HUDEP-2 (cell line): Measurements from ENCODE around the gene SAMD14.

Source experiments
- DNase-seq, 76 experiments: peaks; one replicate each; lab custom pipeline; 2025; ENCODE audit not compliant: unreplicated experiment in 76 of 76; lab: John Stamatoyannopoulos, UW

SAMD14 gene

DNA sequence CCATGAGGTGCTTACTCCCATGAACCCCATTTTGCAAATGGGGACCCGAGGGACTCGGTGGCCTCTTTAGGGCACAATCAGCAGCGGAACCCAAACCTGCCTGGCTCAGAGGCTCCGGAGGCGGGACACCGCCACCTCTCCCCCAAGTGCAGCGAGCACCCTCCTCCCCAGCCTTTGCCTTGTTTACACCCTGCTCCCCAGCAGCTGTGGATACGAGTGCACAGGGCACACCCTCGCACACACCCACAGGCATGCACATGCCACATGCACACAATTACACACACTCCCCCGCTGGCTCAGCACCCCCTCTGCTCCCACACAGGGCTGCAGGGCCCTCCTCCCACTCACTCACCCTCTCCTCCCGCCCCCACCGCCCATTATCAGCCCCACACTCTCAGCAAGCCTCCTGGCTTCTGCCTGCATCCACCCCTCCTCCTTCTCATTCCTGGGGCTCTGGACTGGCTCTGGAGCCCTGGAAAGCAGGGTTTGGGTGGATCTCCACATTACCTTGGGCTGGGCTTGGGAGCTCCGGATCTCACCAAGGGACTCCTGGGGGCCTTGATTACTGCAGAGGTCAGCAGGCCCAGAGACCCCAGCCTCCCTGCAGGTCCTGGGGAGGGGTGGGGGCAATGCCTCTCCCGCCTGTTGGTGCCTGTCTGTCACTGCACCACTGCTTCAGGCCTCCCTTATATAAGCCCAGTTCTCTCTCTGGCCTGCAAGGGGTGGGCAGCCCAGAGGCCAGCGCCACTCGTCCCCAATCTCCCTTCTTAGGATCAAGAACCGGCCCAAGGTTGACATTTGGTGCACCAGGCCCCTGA, 28.4 kb downstream of the SAMD14 start:
- DNase-seq = peak in 68 of 76 experiments; percentile 17 to 90 (median 63)

DNA sequence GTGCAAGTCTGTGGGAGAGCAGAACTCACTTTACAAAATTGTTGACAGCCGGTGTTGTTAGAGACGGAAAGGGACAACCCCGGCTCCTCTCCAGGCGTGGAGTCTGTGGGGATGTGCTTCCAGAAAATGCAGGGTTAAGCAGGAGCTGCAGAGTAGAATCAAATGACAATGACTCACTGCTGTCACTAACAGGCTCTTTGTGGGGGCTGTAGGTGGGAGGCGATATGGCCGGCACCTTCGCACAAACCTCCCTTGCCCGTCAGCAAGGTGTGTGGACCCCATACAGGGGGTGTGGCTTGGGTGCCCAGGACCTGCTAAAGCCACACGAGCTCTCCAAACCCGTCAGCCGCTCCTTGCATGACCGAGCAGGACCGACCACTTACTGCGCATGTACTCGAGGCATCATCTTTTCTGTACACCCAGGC, 29.0 kb downstream of the SAMD14 start:
- peak in 1 of 76 experiments; percentile 17 for DNase-seq

DNA sequence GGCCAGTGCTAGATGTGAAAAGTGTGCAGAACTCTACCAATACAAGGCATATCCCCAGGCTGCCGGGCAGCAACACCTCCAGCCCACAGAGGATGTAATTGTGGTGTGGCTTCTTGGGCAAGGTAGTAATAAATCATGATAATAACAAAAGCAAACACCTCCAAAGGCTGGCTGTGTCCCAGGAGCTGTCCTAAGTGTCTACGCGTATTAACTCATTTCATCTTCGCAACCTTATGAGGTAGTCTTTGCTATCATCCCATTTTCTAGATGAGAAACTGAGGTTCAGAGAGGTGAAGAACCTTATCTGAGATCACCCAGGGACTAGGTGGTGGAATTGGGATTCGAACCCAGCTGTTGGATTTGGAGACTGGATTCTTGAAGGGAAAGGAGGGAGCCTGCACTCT, 29.5 kb downstream of the SAMD14 start:
- DNase-seq = no peak

DNA sequence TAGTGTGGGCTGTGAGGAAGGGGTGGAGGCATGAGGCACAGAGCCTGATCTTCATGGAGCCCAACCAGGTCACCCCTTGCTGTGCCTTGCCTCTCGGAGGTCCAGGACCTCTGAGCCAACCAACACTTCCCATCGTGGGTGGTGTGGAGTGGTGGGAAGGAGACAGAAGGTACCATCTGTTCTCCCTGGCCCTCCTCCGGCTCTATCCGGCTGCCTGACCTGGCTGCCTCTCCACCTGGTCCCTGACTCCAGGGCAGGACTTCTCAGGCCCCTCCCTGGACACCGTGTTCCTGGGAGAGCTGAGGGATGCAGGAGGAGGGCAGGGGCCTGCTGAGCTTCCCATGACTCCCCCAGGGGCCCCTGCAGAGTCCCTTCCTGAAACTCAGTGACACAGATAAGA, 31.0 kb downstream of the SAMD14 start:
- no peak for DNase-seq

DNA sequence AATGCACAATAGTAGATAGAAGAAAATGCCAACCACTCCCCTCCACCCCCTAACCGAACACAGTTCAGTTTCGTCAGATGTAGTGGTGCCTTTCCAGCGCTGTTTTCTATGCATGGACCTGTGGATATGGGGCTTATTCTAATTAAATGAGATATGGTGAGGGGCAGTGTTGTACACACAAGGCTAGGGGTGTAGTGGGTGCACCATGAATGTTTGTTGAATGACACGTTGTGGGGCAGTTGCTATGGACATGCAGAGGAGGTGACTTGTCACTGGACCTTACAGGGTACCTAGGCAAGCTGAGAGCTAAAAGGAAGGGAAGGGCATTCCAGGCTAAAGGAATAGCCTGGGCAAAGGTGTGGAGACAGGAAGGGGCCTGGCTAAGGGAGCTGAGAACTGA, 31.4 kb downstream of the SAMD14 start:
- no peak for DNase-seq

DNA sequence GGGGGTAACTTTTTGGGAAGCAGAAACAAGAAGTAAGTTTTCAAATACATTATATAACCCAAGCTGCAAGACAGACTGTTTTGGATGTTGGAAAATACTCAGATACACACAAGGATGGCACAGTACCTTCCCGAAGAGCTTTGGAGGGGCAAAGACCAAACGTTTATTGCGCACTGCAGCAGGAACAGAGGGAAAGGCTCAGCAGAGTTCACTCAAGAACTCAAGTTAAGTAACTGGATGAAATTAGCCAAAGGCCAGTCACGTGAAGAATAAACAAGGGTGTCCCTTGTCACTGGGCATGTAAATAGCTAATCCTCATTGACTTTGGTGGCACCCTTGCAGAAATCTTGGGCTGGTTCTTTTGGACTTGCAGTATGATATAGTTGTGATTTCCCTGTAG, 32.0 kb downstream of the SAMD14 start:
- no peak for DNase-seq

DNA sequence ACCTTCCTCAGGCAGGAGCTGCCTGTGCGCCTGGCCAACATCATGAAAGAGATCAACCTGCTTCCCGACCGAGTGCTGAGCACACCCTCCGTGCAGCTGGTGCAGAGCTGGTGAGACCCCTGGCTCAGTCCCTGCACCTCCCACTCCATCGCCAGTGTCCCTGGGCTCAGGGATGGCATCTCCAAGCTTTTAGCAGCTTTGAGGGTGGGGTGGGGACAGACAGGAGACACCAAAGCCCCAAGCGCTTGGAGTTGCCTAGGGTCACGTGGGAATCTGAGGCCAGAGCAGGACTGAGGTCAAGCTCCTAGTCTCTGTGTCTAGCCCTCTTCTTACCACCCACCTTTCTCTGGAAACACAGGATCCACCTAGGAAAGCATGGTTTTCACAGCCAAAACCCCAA, 32.5 kb downstream of the SAMD14 start:
- no peak for DNase-seq

DNA sequence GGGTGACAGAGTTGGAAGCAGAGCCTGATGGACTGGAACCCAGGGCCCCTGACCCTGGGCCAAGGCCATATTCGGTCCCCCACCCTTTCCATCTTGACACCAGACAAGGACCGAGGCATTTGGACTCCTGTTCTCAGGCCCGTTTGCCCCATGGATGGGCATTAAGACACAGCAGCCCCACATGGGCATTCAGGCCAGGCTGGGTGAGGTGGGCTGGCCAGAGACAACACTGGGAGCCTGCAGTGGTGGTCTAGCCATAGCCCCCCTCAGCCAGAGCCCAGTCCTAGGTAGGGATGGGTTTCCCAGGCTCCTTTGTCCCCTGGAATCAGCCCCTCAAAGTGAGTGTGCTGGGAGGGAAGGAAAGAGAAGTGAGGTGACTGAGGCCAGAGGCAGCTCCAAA, 33.2 kb downstream of the SAMD14 start:
- no peak for DNase-seq

DNA sequence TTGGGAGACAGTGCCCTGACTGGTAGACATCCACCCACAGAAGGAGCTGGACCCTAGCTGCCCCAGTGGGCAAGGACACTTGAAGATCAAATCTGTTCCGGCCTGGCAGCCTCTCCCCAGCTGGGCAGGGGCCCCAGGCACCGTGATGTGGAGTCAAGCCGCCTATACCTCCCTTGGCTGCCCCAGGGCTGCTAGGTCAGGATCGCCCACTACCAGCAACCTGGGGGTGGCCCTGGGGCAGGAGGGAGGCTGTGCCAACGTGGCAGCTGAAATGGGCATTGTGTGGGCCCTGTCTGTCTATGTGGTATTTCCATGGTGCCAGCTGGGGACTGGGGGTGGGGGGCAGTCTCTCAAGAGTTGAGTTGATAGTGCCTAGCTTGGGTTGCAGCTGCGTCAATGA, 33.9 kb downstream of the SAMD14 start:
- no peak for DNase-seq

DNA sequence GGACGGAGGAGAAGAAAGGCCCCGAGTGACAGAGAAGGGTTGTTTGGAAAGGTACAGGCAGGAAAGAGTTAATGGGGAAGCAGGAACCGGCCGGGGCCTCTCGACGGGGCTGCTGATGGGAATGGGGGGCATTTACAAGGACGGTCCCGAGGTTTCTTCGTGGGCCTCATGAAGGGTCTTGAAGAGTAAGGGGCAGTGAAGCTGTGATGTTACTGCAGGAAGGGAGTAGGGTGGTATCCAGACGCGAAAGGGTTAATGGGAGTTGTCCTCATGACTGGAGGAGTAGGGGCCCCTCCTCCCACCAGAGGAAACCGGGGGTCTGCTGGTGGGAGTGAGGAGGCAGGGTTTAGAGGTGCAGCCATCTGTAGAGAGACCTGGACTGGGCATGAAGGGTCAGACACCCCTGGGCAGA, 34.3 kb downstream of the SAMD14 start:
- no peak for DNase-seq

DNA sequence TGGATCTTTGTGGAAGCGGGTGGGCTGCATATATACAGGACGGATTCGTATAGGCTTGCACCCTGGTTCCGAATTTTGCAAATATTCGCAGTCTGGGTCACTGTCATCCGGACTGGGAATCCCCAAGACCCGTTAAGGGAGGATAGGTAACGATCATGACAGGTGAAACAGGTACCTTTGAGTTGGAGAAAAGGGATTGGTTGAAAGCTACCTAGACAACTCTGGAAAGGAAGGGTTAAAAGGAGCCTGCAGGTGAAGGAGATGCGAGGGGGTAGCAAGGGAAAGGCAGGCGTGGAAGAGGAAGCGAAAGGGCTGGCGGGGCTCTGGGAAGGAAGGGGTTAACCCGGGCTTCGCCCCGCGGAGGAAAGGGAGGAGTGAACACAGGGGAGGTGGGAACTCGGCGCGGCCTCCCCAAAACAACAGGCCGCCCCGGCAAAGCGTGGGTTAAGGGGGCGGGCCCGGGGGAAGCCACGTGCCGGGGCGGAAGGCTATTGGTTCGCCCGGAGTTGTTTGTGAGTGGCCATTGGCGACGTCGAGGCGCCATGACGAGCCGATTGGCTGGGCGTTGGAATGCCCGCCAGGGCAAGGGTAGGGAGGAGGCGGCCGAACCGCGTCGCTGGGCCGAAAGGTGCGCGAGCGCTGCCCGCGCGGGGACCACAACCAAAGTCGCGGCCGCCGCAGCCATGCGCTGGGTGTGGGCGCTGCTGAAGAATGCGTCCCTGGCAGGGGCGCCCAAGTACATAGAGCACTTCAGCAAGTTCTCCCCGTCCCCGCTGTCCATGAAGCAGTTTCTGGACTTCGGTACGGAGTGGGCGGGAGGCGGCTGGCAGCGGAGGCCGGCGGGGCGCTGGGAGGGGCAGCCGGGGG, 35.0 kb downstream of the SAMD14 start, which contains the start of gene PDK2:
Gene PDK2 (plus strand): TSS at position 599 of the 867 bp plus-strand sequence. CDS start 85 bp downstream, at position 684.
- DNase-seq = peak in 70 of 76 experiments; percentile 5 to 96 (median 85)

DNA sequence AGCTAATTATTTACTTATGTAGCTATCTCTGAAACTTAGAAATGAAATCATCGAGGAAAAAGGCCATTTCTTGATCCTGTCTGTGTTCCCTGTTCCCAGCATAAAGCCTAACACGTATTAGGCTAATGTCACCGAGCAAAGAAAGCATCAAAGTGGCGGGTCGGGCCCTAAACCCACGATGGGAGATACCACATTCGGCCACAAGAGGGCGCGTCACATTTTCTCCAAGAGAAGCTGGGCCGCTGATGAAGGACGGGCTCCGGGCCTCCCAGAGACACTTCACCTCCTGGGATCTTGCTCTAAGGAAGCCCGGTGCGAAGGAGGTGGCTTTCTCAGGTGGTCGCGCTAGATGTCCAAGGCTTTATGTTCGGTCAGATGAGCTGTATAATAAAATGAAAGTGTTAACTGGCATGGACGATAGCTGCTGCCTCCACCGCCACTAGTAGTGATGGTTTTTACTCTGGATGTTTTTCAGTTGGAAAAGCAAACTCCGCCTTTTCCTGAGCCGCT, 35.7 kb downstream of the SAMD14 start:
- peak in 70 of 76 experiments; percentile 11 to 91 (median 70) for DNase-seq

DNA sequence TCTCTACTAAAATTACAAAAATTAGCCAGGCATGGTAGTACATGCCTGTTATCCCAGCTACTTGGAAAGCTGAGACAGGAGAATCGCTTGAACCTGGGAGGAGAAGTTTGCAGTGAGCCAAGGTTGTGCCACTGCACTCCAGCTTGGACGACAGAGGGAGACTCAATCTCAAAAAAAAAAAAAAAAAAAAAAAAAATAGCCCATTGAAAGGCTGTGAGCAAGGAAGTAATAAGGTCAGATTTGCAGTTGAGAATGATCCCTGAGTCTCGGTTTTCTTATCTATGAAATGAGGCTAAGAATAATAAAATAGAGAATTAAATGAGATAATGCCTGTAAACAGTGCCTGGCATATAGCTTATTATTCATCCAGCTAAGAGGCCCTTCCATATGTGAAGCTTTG, 36.2 kb downstream of the SAMD14 start:
- DNase-seq = no peak

DNA sequence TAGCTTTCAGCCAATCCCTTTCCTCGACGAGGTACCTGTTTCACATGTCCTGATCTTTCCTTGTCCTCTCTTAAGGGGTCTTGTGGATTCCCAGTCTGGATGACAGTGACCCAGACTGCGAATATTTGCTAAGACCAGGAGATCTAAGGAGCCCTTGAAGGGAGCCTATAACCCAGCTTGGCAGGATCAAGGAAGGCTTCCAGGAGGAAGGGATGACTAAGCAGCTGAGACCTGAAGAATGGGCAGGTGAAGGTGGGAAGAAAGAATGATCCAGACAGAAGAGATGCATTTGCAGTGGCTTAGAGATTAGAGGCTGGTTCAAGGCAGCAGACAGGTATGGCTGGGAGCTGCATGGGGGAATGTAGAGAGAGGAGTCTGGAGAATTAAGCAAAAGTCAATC, 36.7 kb downstream of the SAMD14 start:
- no peak for DNase-seq

DNA sequence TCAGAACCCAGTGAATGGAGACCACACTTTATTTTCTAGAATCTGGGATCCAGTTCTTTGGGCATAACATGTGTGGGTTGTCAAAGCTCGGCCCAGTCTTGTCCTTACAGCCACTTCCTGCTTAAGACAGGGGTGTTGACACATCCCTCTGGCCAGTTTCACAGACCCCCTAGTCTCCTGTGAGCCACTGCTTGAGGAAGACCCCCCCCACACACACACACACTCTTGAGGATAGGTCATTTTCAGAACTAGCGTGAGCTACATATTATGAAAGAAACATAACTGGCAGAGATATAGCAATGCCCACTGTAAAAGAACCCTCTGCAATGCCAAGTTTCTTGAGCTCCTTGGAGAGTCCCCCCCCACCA, 38.1 kb downstream of the SAMD14 start:
- no peak for DNase-seq

DNA sequence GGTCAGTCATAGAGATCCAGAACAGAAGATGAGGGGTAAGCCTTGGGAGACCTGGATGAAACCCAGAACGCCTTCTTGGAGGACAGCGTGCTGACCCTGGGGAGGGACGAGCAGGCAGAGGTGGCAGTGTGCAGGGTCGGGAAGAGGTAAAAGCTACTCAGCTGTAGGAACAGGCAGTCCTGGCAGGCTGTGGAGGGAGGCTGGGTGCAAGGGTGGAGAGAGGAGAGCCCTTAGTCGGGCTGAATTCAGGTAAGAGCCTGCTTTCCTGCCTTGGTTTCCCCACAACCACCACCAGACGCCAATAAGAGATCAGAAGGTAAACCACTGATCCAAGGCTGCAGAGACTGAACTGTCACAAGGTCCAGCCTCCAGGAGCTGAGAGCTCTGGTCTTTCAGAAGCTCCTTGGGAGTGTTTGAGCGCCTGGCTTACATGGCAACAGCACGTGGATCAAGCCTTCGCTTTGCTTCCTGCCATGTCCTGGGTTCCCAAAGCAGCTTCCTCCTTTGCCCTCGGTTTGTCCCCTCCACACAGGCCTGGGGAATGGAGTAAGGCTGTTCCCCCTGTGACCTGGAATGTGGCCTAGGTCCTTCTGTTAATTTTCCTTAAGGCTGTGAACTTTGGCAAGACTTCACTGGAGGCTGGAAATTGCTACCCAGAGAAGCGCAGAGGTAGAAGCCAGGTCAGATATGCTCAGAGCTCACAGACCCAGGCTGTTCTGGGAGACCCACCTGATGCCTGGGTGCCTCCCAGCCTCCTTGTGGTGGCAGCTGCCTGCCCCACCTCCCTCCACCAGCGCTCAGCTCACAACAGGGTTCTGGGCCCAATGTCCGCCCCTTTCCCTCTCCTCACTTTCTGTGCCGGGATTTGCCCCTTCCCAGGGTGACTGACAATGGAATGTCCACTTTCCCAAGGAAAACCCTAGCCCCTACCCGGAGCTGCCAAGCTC, 38.7 kb downstream of the SAMD14 start:
- DNase-seq = no peak

DNA sequence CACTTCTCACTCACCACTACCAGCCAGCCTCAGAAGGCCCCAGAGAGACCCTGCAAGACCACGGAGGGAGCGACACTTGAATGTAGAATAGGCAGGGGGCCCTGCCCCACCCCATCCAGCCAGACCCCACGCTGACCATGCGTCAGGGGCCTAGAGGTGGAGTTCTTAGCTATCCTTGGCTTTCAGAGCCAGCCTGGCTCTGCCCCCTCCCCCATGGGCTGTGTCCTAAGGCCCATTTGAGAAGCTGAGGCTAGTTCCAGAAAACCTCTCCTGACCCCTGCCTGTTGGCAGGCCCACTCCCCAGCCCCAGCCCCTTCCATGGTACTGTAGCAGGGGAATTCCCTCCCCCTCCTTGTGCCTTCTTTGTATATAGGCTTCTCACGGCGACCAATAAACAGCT, 39.9 kb downstream of the SAMD14 start:
- DNase-seq = no peak

DNA sequence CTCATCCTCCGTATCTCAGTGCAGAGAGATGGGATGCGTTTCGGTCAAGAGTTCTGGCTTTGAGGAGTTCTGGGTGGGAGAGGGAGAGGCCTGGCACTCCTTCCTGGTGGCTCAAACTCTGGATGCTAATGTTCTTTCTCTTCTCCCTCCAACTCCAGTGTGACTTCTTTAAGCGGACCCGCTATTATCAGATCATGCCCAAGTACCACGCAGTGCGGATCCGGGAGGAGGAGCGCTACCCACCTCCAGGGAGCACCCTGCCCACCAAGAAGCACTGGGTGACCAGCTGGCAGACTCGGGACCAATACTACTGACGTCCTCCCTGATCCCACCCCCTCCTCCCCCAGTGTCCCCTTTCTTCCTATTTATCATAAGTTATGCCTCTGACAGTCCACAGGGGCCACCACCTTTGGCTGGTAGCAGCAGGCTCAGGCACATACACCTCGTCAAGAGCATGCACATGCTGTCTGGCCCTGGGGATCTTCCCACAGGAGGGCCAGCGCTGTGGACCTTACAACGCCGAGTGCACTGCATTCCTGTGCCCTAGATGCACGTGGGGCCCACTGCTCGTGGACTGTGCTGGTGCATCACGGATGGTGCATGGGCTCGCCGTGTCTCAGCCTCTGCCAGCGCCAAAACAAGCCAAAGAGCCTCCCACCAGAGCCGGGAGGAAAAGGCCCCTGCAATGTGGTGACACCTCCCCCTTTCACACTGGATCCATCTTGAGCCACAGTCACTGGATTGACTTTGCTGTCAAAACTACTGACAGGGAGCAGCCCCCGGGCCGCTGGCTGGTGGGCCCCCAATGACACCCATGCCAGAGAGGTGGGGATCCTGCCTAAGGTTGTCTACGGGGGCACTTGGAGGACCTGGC, 40.8 kb downstream of the SAMD14 start:
- DNase-seq = no peak

DNA sequence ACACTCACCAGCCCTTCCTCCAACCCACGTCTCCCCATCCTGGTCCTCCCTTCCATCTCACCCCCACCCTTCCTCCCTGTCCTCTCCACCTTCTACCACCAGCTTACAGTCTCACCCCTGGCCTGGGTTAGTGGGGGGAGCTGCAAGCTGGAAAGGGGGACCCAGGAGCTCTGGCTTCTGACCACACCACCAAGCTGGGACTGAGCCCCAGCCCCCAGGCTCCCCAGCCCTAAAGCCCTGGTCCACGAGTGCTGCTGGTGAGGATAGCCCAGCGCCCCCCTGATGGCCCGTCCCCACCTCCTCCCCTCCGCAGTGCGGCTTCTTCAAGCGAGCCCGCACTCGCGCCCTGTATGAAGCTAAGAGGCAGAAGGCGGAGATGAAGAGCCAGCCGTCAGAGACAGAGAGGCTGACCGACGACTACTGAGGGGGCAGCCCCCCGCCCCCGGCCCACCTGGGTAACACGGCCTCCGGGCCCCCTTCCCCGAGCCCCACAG, 42.0 kb downstream of the SAMD14 start:
- DNase-seq = no peak
